Neuronal stem cell (in vitro differentiated cells): Measurements from ENCODE around the gene OR10A4.
"Not testable (repeated sequence)": the region's sequence is repeated elsewhere in the genome, so short reads cannot be mapped to it uniquely, and the experiment has no call there.

Experiments
- DNase-seq: peaks from one replicate; pipeline ENCODE4 v3.0.0-alpha.2; 2013; ENCODE audit warnings: low spot score
- H2AFZ ChIP-seq: one replicate; pipeline ENCODE4 v1.6.1; 2013; ENCODE audit warnings: mild to moderate bottlenecking, low read length, inconsistent platforms
- H2AK5ac ChIP-seq: 2 replicates; pipeline ENCODE4 v1.6.1; 2013; ENCODE audit warnings: low read depth, mild to moderate bottlenecking, inconsistent platforms, low read length, moderate library complexity, mixed read lengths
- H2BK120ac ChIP-seq: 2 replicates; pipeline ENCODE4 v1.6.1; 2013; ENCODE audit warnings: low read depth, mild to moderate bottlenecking, inconsistent platforms, low read length, moderate library complexity, mixed read lengths
- H2BK12ac ChIP-seq: one replicate; pipeline ENCODE4 v1.6.1; 2013; ENCODE audit warnings: low read length, inconsistent platforms
- H2BK15ac ChIP-seq: 2 replicates; pipeline ENCODE4 v1.6.1; 2013; ENCODE audit warnings: mild to moderate bottlenecking, low read length, inconsistent platforms, mixed read lengths
- H2BK5ac ChIP-seq: one replicate; pipeline ENCODE4 v1.6.1; 2013; ENCODE audit warnings: inconsistent platforms, mild to moderate bottlenecking, low read length, moderate library complexity
- H3K14ac ChIP-seq: one replicate; pipeline ENCODE4 v1.6.1; 2013; ENCODE audit warnings: low read length, inconsistent platforms
- H3K18ac ChIP-seq: 2 replicates; pipeline ENCODE4 v1.6.1; 2013; ENCODE audit warnings: low read length, inconsistent platforms
- H3K23ac ChIP-seq: 2 replicates; pipeline ENCODE4 v1.6.1; 2013; ENCODE audit warnings: low read depth, mild to moderate bottlenecking, mixed read lengths, low read length, inconsistent platforms; ENCODE audit not compliant: poor library complexity
- H3K27ac ChIP-seq: replicated peaks from 3 replicates; pipeline ENCODE4 v1.5.1; 2013; ENCODE audit warnings: low read length, inconsistent platforms
- H3K27me3 ChIP-seq, 3 experiments: 2 replicates each; pipeline ENCODE4 v1.6.1; 2013; ENCODE audit warnings: low read length in 3 of 3, mild to moderate bottlenecking in 2 of 3, inconsistent platforms in 1 of 3, low read depth in 1 of 3, mixed read lengths in 1 of 3, moderate library complexity in 1 of 3; ENCODE audit not compliant: control insufficient read depth in 3 of 3, insufficient read depth in 3 of 3
- H3K36me3 ChIP-seq, 2 donors: replicated peaks in 1 of 2; 2 replicates each; pipeline ENCODE4 v1.6.1; 2013; ENCODE audit warnings: low read length in 2 of 2; ENCODE audit not compliant: control insufficient read depth in 2 of 2, insufficient read depth in 2 of 2
- H3K4ac ChIP-seq: 2 replicates; pipeline ENCODE4 v1.6.1; 2013; ENCODE audit warnings: inconsistent platforms, mild to moderate bottlenecking, low read length, moderate library complexity
- H3K4me1 ChIP-seq, 2 donors: 1 replicate in 1 of 2; 2 replicates in 1 of 2; pipeline ENCODE4 v1.6.1; 2013; ENCODE audit warnings: low read length in 2 of 2, low read depth in 1 of 2; ENCODE audit not compliant: control insufficient read depth in 2 of 2, insufficient read depth in 1 of 2
- H3K4me2 ChIP-seq: one replicate; pipeline ENCODE4 v1.6.1; 2013; ENCODE audit warnings: mild to moderate bottlenecking, low read length, inconsistent platforms; ENCODE audit not compliant: insufficient read depth, poor library complexity, severe bottlenecking
- H3K4me3 ChIP-seq, 2 donors: 2 replicates each; pipeline ENCODE4 v1.5.1; 2013; ENCODE audit warnings: low read length in 2 of 2, mild to moderate bottlenecking in 2 of 2, inconsistent platforms in 1 of 2, moderate library complexity in 1 of 2
- H3K79me1 ChIP-seq: one replicate; pipeline ENCODE4 v1.6.1; 2013; ENCODE audit warnings: low read depth, mild to moderate bottlenecking, inconsistent platforms, low read length, moderate library complexity
- H3K9ac ChIP-seq: one replicate; pipeline ENCODE4 v1.6.1; 2013; ENCODE audit warnings: mild to moderate bottlenecking, low read depth, low read length, inconsistent platforms; ENCODE audit not compliant: poor library complexity
- H3K9me3 ChIP-seq, 2 donors: replicated peaks in 1 of 2; 2 replicates each; pipeline versions ENCODE3 to v1.6.1; 2013; ENCODE audit warnings: low read length in 2 of 2, mild to moderate bottlenecking in 2 of 2, inconsistent platforms in 1 of 2, low read depth in 1 of 2, mixed read lengths in 1 of 2, moderate library complexity in 1 of 2; ENCODE audit not compliant: control insufficient read depth in 2 of 2, insufficient read depth in 1 of 2
- H4K8ac ChIP-seq: one replicate; pipeline ENCODE4 v1.6.1; 2013; ENCODE audit warnings: low read depth, mild to moderate bottlenecking, inconsistent platforms, low read length, moderate library complexity
- H4K91ac ChIP-seq: one replicate; pipeline ENCODE4 v1.6.1; 2013; ENCODE audit warnings: low read length, low read depth, mild to moderate bottlenecking, inconsistent platforms; ENCODE audit not compliant: poor library complexity
- WGBS, 2 donors: extraction: QIAGEN DNeasy Blood & Tissue Kit; methylation state at CpG; one replicate each; pipeline ENCODE4 v1.1.7; 2013; ENCODE audit warnings: missing lambda C conversion rate in 2 of 2, mixed read lengths in 1 of 2; ENCODE audit not compliant: insufficient read length in 2 of 2, insufficient replicate concordance in 1 of 2; ENCODE audit errors: extremely low coverage in 2 of 2; 5-methylcytosine and 5-hydroxymethylcytosine counted together

The OR10A4 gene

DNA sequence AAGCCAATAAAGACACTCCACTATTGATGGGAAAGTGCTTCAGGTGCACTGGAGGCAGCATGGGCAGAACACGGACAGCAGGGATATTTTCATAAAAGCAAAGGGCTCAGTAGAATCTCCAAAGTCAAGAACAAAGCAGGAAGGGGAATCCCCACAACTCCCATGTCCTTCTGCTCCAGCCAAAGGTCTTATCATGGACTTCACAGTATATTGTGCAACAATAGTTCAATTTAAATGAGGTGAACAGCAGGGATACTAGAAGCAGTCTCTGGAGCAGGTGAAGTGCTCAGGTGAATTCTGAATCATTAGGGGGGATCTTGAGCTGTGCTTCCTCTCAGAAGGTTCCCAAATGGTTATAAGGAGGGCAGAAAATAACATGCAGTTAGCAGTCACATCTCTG, 22.5 kb downstream of the OR10A4 start:
- Histone ChIP-seq H3K36me3 (no peaks in the 10 kb centered on the region), H2AFZ (no peak overlapping the region), H2BK120ac (no peak overlapping the region), H3K27ac (no peak overlapping the region), H3K4me3 (no peak overlapping the region), H3K4me1 (no peaks in the 10 kb centered on the region), H3K27me3 (no peaks in the 10 kb centered on the region), H2BK5ac (no peak overlapping the region), H3K23ac (no peak overlapping the region), H3K9me3 (no peaks in the 10 kb centered on the region), H4K91ac (no peak overlapping the region), H3K18ac (no peak overlapping the region), H2BK15ac (no peak overlapping the region), H3K79me1 (no peaks in the 10 kb centered on the region), H3K9ac (no peak overlapping the region), H2AK5ac (no peak overlapping the region), H4K8ac (no peak overlapping the region), H3K14ac (no peak overlapping the region), H2BK12ac (no peak overlapping the region), H3K4me2 (no peak overlapping the region), H3K4ac (no peak overlapping the region)
- WGBS, 2 donors: no CpG with 5 or more reads among the region's 1 CpG
- DNase-seq: no peak

DNA sequence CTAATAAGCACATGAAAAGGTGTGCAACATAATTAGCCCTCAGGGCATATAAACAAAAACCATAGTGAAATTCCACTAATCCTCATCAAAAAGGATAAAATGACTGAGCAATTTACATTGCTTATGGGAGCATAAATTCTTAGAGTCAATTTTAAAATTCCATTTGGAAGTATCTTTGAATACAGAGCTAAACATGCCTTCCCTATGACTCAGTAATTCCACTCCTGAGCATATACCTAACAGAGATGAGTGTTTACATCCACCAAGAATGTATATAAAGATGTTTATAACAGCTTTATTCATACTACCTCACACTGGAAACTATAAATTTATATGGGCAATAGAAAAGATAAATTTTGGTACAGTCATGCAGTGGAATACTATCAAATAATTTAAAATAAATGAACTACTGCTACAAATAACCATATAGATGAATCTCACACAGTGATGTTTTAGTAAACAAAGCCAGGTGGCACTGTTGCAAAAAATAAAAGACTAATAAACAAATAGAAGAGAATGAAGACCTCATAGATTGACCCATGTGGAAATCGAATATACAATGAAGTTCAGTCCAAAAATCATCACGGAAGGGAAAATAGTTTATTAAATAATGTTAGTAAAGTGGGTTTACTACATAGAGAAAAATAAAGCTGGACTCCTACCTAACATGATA, 24.0 kb downstream of the OR10A4 start:
- H2AFZ ChIP-seq: no peak overlapping the region
- no peak overlapping the region for H3K4me3 ChIP-seq
- no peak overlapping the region for H3K9ac ChIP-seq
- H3K36me3 ChIP-seq: no peaks in the 10 kb centered on the region
- no peaks in the 10 kb centered on the region for H3K4me1 ChIP-seq
- H2BK5ac ChIP-seq: no peak overlapping the region
- no peak for DNase-seq
- no peak overlapping the region for H2BK12ac ChIP-seq
- no peak overlapping the region for H3K27ac ChIP-seq
- H2AK5ac ChIP-seq: no peak overlapping the region
- no peak overlapping the region for H3K23ac ChIP-seq
- no peak overlapping the region for H3K14ac ChIP-seq
- H3K4ac ChIP-seq: no peak overlapping the region
- no peak overlapping the region for H2BK15ac ChIP-seq
- no peak overlapping the region for H4K91ac ChIP-seq
- H3K79me1 ChIP-seq: no peaks in the 10 kb centered on the region
- H3K27me3 ChIP-seq: no peaks in the 10 kb centered on the region
- WGBS, 2 donors: no CpG with 5 or more reads among the region's 2 CpGs
- H2BK120ac ChIP-seq: no peak overlapping the region
- no peak overlapping the region for H4K8ac ChIP-seq
- H3K4me2 ChIP-seq: no peak overlapping the region
- no peaks in the 10 kb centered on the region for H3K9me3 ChIP-seq
- H3K18ac ChIP-seq: no peak overlapping the region

DNA sequence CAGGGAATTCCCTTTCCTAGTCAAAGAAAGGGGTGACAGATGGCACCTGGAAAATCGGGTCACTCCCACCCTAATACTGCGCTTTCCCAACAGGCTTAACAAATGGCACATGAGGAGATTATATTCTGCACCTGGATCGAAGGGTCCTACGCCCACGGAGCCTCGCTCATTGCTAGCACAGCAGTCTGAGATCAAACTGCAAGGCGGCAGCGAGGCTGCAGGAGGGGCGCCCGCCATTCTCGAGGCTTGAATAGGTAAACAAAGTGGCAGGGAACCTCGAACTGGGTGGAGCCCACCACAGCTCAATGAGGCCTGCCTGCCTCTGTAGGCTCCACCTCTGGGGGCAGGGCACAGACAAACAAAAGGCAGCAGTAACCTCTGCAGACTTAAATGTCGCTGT, 28.4 kb downstream of the OR10A4 start:
- H3K9ac ChIP-seq, H4K8ac ChIP-seq, H3K27ac ChIP-seq, H3K4me2 ChIP-seq, H2AK5ac ChIP-seq, H3K4me3 ChIP-seq, H3K27me3 ChIP-seq, H3K14ac ChIP-seq, H3K18ac ChIP-seq, H2BK120ac ChIP-seq, H2BK12ac ChIP-seq, H3K79me1 ChIP-seq, H2BK5ac ChIP-seq, H2AFZ ChIP-seq, H4K91ac ChIP-seq, H3K36me3 ChIP-seq, H3K23ac ChIP-seq, H3K4me1 ChIP-seq, H2BK15ac ChIP-seq, H3K4ac ChIP-seq, H3K9me3 ChIP-seq, DNase-seq: not testable (repeated sequence)
- WGBS, 2 donors: no CpG with 5 or more reads among the region's 13 CpGs

DNA sequence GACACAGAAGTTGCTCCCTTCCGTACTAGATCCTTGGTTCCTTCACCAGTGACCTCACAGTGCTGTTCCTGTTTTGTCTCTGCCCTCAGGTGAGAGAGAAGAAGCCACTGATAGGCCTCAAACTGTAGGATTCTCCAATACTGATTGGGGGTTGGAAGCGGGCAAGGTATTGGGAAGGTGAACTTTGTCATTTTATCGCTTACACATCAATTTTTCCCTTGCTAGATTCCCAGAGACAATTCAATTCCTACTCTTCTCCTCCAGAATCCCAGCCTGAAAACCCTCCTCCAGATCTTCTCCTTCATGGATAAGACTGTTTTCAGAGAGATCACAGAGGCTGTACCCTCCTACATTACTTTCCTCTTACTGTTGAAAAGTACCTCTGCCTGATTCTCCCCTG, 35.0 kb downstream of the OR10A4 start:
- H3K18ac ChIP-seq: no peak overlapping the region

More for the DNA sequence above, 35.0 kb downstream of the OR10A4 start:
- H3K27ac ChIP-seq: no peak overlapping the region
- H3K36me3 ChIP-seq: no peaks in the 10 kb centered on the region
- H2AK5ac ChIP-seq: no peak overlapping the region
- H3K4me2 ChIP-seq: no peak overlapping the region
- no CpG with 5 or more reads among the region's 3 CpGs for WGBS, 2 donors
- H3K23ac ChIP-seq: no peak overlapping the region
- H3K14ac ChIP-seq: no peak overlapping the region
- no peaks in the 10 kb centered on the region for H3K27me3 ChIP-seq
- H3K9me3 ChIP-seq: no peaks in the 10 kb centered on the region
- no peak overlapping the region for H2BK15ac ChIP-seq
- H3K9ac ChIP-seq: no peak overlapping the region
- no peak overlapping the region for H2BK12ac ChIP-seq
- no peak overlapping the region for H4K8ac ChIP-seq
- no peak overlapping the region for H2BK120ac ChIP-seq
- no peak for DNase-seq
- H3K79me1 ChIP-seq: no peaks in the 10 kb centered on the region
- H2BK5ac ChIP-seq: no peak overlapping the region
- H3K4me1 ChIP-seq: no peaks in the 10 kb centered on the region
- no peak overlapping the region for H3K4ac ChIP-seq
- H4K91ac ChIP-seq: no peak overlapping the region
- no peak overlapping the region for H2AFZ ChIP-seq
- H3K4me3 ChIP-seq: peak overlapping the region in 1 of 2 donors; percentile 22
